Measurements from ENCODE around the gene SMAD2. TPM values are rescaled to one million over a fixed set of nuclear protein-coding genes. Genes with fewer than 3 reads are reported as not detected.
A peak's percentile ranks its signal among the peaks of the same experiment; 100 is the strongest.

Gene SMAD2
- total RNA-seq, 3 donors from 2014 or later = 35.1 to 101 (median 73.6) TPM

DNA sequence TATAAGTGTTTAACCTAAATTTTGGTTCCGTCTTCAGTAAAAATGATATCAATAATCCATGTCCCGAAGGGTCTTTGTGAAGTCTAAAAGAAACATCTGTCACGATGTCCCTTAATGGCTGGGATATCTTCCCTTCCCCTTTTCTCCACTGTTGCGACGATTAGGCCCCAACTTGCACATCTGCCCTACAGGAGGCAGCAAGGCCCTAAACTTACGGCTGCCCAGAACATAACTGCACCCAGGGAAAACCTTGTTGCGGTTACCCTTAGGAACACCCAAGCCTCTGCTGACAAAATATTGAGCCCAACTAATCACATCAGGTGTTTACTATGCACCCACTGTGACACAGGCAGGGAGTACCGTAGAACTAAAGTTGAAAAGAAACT, 1.3 kb upstream of the SMAD2 start:
- TF ChIP-seq, protein P1, sequence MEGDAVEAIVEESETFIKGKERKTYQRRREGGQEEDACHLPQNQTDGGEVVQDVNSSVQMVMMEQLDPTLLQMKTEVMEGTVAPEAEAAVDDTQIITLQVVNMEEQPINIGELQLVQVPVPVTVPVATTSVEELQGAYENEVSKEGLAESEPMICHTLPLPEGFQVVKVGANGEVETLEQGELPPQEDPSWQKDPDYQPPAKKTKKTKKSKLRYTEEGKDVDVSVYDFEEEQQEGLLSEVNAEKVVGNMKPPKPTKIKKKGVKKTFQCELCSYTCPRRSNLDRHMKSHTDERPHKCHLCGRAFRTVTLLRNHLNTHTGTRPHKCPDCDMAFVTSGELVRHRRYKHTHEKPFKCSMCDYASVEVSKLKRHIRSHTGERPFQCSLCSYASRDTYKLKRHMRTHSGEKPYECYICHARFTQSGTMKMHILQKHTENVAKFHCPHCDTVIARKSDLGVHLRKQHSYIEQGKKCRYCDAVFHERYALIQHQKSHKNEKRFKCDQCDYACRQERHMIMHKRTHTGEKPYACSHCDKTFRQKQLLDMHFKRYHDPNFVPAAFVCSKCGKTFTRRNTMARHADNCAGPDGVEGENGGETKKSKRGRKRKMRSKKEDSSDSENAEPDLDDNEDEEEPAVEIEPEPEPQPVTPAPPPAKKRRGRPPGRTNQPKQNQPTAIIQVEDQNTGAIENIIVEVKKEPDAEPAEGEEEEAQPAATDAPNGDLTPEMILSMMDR (IDR thresholded peaks at IDR 0.05) = peak in 1 of 3 donors; percentile 14
- no peak for TF ChIP-seq POLR2AphosphoS5 (IDR thresholded peaks at IDR 0.05)
- Histone ChIP-seq H3K4me1 (peaks cover 0 to 5% of the 10 kb centered on the region in 2 donors), H3K27ac (peak overlapping the region; percentile 98 to 100), H3K27me3 (no peaks in the 10 kb centered on the region), H3K4me3 (peak overlapping the region; percentile 66 to 99 (median 93)), H3K36me3 (no peaks in the 10 kb centered on the region), H3K9me3 (no peaks in the 10 kb centered on the region)
- DNase-seq (ENCODE audit: low spot score in 2 of 2) = peak in 1 of 2 donors; percentile 28
- intact Hi-C loops (cut with DNase I; ENCODE audit: low total_unique reads) = no loop called here

DNA sequence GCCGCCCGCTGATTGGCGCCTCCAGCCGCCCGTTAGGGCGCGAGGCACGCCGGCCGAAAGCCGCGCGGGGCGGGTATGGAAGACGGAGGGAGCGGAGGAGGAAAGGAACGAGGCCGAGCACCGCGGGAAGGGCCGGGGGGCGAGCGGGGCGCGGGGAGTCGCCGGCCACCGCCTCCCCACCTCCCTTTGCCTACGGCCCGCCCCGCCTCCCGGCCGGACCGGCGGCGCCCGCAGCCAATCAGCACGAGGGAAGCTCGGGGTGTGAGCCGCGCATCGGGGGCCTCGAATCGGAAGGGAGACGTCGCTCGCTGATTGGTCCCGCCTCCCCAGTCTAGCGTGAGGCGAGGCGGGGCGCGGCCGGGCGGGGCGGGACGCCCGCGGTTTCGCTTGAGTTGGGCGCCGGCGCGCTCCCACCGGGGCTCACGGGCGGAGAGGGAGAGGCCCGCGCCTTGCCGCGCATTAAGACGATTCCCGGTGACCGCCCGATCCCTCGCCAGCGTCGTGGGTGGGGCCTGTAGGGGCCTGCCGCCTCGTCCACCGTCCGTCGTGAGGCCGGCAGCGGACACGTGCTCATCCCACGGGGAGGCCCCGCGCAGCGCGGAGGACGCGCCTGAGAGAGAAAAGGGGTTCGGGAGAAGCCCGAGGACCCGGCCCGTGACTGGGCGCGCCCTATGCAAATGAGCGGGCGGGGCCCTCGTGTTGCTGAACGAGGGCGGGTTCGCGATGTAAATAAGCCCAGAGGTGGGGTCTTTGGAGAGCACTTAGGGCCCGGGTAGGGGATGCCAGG, 665 bp upstream of the SMAD2 start:
- intact Hi-C loops (cut with DNase I; ENCODE audit: low total_unique reads) = no loop called here
- DNase-seq (ENCODE audit: low spot score in 2 of 2) = peak; percentile 95 to 97
- peak overlapping the region; percentile 66 to 99 (median 93) for H3K4me3 ChIP-seq
- H3K4me1 ChIP-seq = peaks cover 0 to 9% of the 10 kb centered on the region in 2 donors
- H3K36me3 ChIP-seq = no peaks in the 10 kb centered on the region
- peak; percentile 82 to 93 (median 90) for TF ChIP-seq POLR2AphosphoS5 (IDR thresholded peaks at IDR 0.05)
- TF ChIP-seq, protein P1 (IDR thresholded peaks at IDR 0.05) = no peak
- TF ChIP-seq POLR2A (IDR thresholded peaks at IDR 0.05) = peak; percentile 80
- H3K27me3 ChIP-seq = no peaks in the 10 kb centered on the region
- H3K27ac ChIP-seq = peak overlapping the region; percentile 98 to 100
- no peaks in the 10 kb centered on the region for H3K9me3 ChIP-seq

DNA sequence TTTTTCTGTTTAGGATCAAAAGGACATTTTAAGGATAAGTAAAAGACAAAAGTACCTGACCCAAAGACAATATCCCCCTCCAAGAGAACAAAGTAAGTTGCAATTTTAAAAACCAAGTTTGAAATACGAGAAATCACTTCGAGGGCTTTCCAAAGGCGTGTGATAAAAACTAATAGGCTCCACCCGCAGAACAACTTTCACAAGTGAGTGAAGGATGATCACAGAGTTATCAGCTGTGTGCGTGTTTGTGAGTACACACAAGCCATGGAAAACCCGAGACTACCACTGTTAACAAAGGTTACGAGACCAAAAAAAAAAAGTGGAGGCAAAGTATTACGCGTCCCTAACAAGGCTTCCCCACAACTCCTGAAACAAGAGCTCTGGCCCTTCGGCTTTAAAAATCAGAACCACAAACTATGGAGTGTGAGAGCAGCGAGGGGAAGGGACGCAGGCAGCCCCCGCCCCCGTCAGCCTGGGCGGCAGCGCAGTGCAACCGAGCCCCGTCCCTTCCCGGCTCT, 719 bp downstream of the SMAD2 start:
- no peaks in the 10 kb centered on the region for H3K27me3 ChIP-seq
- no peaks in the 10 kb centered on the region for H3K9me3 ChIP-seq
- TF ChIP-seq POLR2AphosphoS5 (IDR thresholded peaks at IDR 0.05) (no peak), POLR2A (IDR thresholded peaks at IDR 0.05) (no peak)
- TF ChIP-seq, protein P1 (IDR thresholded peaks at IDR 0.05) = no peak
- peak overlapping the region; percentile 98 to 100 for H3K27ac ChIP-seq
- no peaks in the 10 kb centered on the region for H3K36me3 ChIP-seq
- H3K4me1 ChIP-seq = peaks cover 0 to 9% of the 10 kb centered on the region in 2 donors
- DNase-seq (ENCODE audit: low spot score in 2 of 2) = no peak
- H3K4me3 ChIP-seq = peak overlapping the region; percentile 66 to 99 (median 93)
- intact Hi-C loops (cut with DNase I; ENCODE audit: low total_unique reads) = no loop called here

DNA sequence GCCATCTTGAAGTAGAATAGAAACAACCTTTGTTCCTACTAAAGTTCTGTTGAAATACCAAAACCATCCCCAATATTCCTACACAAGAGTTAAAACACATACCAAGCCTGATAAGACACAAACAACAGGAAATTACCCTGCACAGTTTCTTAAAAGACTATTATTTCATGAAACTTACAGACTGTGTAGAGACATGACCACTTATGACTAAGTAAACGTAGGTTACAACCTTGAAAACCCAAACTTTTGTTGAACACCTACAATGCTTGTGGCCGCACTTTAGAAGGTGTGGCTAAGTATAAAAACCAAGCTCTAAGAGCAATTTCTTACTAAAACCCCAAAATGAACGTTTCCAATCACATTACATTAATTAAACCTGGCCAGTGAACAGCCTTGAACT, 2.0 kb downstream of the SMAD2 start:
- intact Hi-C loops (cut with DNase I; ENCODE audit: low total_unique reads) = no loop called here
- DNase-seq (ENCODE audit: low spot score in 2 of 2) = no peak
- peaks cover 0 to 9% of the 10 kb centered on the region in 2 donors for H3K4me1 ChIP-seq
- TF ChIP-seq POLR2A (IDR thresholded peaks at IDR 0.05) (no peak), POLR2AphosphoS5 (IDR thresholded peaks at IDR 0.05) (no peak)
- TF ChIP-seq, protein P1 (IDR thresholded peaks at IDR 0.05) = no peak
- H3K36me3 ChIP-seq = no peaks in the 10 kb centered on the region
- H3K9me3 ChIP-seq = no peaks in the 10 kb centered on the region
- no peak overlapping the region for H3K27ac ChIP-seq
- peak overlapping the region in 2 of 3 donors; percentile 66 to 99 for H3K4me3 ChIP-seq
- no peaks in the 10 kb centered on the region for H3K27me3 ChIP-seq
